Neural crest cell (in vitro differentiated cells): ENCODE data around the gene RNF141. TPM values are rescaled to one million over a fixed set of nuclear protein-coding genes. Genes with fewer than 3 reads are reported as not detected.

Source experiments
- DNase-seq: peaks from one replicate; pipeline ENCODE4 v3.0.0; 2021; ENCODE audit warnings: low read depth, mixed read lengths, low spot score
- H3K27ac Mint-ChIP-seq: one replicate; pipeline ENCODE4 v1.8.0; 2021; ENCODE audit warnings: mild to moderate bottlenecking, mixed read lengths; ENCODE audit not compliant: unreplicated experiment
- H3K27me3 Mint-ChIP-seq: 2 replicates; pipeline ENCODE4 v1.8.0; 2021; ENCODE audit warnings: low read depth, mild to moderate bottlenecking, mixed read lengths
- H3K36me3 Mint-ChIP-seq: 2 replicates; pipeline ENCODE4 v1.8.0; 2021; ENCODE audit warnings: low read depth, mild to moderate bottlenecking, mixed read lengths
- H3K4me1 Mint-ChIP-seq: 2 replicates; pipeline ENCODE4 v1.8.0; 2021; ENCODE audit warnings: mixed read lengths
- H3K4me3 Mint-ChIP-seq: one replicate; pipeline ENCODE4 v1.8.0; 2021; ENCODE audit warnings: mild to moderate bottlenecking, mixed read lengths
- H3K9me3 Mint-ChIP-seq: 2 replicates; pipeline ENCODE4 v1.8.0; 2021; ENCODE audit warnings: mixed read lengths
- total RNA-seq: library from RNA; stranded (reverse); gene quantifications from 2 replicates; pipeline ENCODE4 v1.2.1, GENCODE V29; 2021
- TF ChIP-seq, protein P1 (sequence below): fragments of 200-600 bp; sonication (generic); conservative IDR thresholded peaks from 2 replicates; pipeline ENCODE4 v1.5.0; 2021; ENCODE audit warnings: antibody characterized with exemption, mild to moderate bottlenecking

RNF141 gene
- total RNA-seq, 1 donor from 2014 or later: 33.0 TPM

DNA sequence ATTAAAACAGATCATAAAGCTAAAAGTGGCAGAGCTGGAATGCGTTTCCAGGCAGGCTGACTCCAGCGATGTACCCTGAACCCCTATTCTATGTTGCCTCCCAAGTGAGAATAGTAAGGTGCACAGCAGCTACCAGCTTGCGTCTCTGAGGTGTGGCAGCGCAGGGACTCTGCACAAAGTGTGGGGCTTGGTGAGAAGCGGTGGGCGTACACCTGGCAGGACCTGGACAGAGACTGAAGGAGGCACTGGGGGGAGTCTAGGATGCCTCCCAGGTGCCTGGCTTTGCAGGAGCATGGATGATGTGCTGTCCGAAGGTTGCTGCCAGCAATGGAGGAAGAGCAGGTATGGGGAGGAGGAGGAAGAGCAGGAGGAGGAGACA, 43.0 kb downstream of the RNF141 start:
- DNase-seq: no peak
- H3K4me3 Mint-ChIP-seq: no peak overlapping the region
- H3K4me1 Mint-ChIP-seq: peaks cover 5% of the 10 kb centered on the region
- H3K9me3 Mint-ChIP-seq: peaks cover 4% of the 10 kb centered on the region
- TF ChIP-seq, protein P1, sequence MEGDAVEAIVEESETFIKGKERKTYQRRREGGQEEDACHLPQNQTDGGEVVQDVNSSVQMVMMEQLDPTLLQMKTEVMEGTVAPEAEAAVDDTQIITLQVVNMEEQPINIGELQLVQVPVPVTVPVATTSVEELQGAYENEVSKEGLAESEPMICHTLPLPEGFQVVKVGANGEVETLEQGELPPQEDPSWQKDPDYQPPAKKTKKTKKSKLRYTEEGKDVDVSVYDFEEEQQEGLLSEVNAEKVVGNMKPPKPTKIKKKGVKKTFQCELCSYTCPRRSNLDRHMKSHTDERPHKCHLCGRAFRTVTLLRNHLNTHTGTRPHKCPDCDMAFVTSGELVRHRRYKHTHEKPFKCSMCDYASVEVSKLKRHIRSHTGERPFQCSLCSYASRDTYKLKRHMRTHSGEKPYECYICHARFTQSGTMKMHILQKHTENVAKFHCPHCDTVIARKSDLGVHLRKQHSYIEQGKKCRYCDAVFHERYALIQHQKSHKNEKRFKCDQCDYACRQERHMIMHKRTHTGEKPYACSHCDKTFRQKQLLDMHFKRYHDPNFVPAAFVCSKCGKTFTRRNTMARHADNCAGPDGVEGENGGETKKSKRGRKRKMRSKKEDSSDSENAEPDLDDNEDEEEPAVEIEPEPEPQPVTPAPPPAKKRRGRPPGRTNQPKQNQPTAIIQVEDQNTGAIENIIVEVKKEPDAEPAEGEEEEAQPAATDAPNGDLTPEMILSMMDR: no peak
- no peaks in the 10 kb centered on the region for H3K27me3 Mint-ChIP-seq
- H3K27ac Mint-ChIP-seq: peak overlapping the region; percentile 73
- no peaks in the 10 kb centered on the region for H3K36me3 Mint-ChIP-seq

DNA sequence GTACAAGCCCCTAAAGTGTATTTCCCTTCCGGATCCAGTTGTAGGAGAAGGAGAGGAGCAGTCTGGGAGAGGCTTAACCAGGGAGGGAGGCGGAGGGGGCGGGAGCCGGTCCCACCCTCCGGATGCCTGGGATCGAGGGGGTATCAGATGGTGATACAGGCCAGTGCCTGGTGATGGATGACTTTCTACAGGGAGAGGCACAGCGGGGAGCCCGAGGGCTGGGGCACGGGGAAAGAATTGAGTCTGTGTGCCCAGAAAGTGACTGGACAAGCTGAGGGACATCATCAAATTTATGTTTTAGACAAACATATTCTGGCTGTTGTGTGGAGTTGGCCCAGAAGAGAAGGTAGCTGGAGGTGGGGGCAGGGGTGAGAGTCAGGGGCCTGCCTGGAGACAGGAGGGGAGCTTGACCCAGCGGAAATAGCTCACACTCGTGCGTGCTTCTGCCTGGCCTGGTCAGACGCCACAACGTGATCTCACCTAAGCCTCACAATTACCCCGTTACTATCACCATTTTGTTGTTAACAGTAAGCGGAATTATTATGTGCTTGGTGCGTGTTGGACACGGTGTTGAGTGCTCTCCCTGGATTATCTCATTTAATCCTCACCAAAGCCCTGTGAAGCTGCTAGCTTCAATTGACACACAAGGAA, 43.5 kb downstream of the RNF141 start:
- no peaks in the 10 kb centered on the region for H3K36me3 Mint-ChIP-seq
- TF ChIP-seq, protein P1: no peak
- no peak for DNase-seq
- peaks cover 4% of the 10 kb centered on the region for H3K4me1 Mint-ChIP-seq
- H3K27me3 Mint-ChIP-seq: no peaks in the 10 kb centered on the region
- no peak overlapping the region for H3K4me3 Mint-ChIP-seq
- peaks cover 3% of the 10 kb centered on the region for H3K9me3 Mint-ChIP-seq
- H3K27ac Mint-ChIP-seq: peak overlapping the region; percentile 29

DNA sequence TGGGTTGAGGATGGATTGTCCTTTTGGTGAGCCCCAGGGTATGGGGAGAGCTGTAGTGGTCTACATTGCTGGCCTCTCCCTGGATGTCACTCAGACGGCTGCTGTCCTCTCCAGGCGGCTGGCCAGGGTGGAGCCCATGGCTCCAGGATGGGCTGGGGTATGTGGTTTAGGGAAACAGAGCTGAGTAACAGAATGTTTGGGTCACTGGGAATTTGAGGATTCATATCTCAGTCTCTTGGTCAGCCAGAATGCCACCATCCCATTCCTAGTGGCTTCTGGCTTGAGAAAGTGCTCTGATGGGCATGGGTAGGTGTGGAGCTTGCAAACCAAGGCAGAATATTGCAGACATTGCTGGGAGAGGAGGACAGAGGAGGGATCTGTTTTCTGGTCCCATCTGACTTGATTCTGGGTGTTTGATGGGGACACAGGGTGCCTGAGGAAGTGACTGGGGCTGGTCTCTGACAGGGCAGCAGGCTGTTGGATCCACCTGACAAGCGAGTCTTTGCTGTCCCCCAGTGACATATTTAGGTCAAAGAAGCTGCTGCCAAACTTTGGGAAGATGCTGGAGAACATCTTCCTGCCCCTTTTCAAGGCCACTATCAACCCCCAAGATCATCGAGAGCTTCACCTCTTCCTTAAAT, 44.6 kb downstream of the RNF141 start:
- DNase-seq: no peak
- Mint-ChIP-seq H3K4me3 (no peak overlapping the region), H3K36me3 (peaks cover under 1% of the 10 kb centered on the region), H3K27ac (no peak overlapping the region), H3K9me3 (peaks cover 3% of the 10 kb centered on the region), H3K27me3 (no peaks in the 10 kb centered on the region), H3K4me1 (peaks cover 5% of the 10 kb centered on the region)
- TF ChIP-seq, protein P1: no peak

DNA sequence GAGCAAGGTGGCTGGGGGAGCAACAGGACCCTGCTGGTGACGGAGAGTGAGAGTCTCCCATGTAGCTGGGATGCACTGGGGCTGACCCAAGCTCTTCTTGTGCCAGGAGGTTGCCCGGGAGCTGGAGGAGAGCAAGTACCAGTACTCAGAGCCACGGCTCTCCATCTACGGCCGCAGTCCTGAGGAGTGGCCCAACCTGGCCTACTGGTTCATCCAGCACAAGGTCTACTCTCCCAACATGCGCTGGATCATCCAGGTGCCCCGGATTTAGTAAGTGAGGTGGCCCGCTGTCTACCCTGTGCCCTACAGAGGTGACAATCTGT, 45.6 kb downstream of the RNF141 start:
- H3K4me1 Mint-ChIP-seq: peaks cover 13% of the 10 kb centered on the region
- peaks cover 3% of the 10 kb centered on the region for H3K9me3 Mint-ChIP-seq
- peaks cover 2% of the 10 kb centered on the region for H3K36me3 Mint-ChIP-seq
- H3K27ac Mint-ChIP-seq: no peak overlapping the region
- no peaks in the 10 kb centered on the region for H3K27me3 Mint-ChIP-seq
- TF ChIP-seq, protein P1: no peak
- H3K4me3 Mint-ChIP-seq: no peak overlapping the region
- DNase-seq: no peak

DNA sequence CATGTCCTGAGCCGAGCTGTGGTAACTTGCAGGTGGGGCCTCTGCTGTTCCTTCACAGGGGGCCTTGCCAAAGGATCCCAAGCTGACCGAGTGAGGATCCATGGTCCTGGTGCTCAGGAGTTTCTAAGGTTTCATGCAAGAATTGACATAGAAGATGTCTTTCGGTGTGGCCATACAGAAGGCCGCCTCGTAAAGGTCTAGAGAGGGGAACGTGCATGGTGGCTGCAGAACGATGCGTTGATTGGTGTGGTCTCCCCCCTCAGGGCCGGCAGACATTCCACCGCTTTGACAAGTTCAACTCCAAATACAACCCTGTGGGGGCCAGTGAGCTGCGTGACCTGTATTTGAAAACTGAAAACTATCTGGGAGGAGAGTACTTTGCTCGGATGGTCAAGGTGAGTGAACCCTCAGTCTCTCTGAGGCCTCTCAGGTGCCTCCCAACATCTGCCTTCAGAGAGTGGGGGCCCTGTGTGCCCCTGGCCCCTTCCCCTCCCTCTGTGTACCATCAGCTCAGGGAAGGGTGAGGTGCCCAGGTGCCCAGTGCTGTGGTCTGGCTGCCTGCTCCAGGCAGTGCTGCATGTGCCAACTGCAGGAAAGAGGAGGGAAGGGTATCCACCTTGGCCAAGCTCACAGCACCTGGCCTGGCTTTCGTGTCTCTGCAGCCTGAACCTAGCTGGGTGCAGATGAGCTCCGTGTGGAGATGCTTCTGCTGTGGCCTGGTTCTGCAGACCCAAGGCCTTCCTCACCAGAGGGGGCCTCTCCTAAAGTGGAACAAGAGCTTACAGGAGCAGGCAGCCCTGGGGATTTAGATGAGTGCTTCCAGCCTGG, 46.1 kb downstream of the RNF141 start:
- DNase-seq: no peak
- Mint-ChIP-seq H3K27me3 (no peaks in the 10 kb centered on the region), H3K36me3 (peaks cover 2% of the 10 kb centered on the region), H3K4me1 (peaks cover 17% of the 10 kb centered on the region), H3K4me3 (no peak overlapping the region), H3K9me3 (peaks cover 3% of the 10 kb centered on the region), H3K27ac (peak overlapping the region; percentile 85)
- TF ChIP-seq, protein P1: no peak
